ES-I3 (cell line): ENCODE measurements around the gene TMEM178A.

ENCODE experiments used
- H3K36me3 ChIP-seq: 2 replicates; pipeline ENCODE4 v1.6.1; 2013; ENCODE audit warnings: mild to moderate bottlenecking, low read length, control low read depth, moderate library complexity; ENCODE audit not compliant: insufficient read depth
- H3K4me1 ChIP-seq: 2 replicates; pipeline ENCODE4 v1.6.1; 2013; ENCODE audit warnings: mild to moderate bottlenecking, control low read depth, low read length; ENCODE audit not compliant: insufficient read depth
- H3K9ac ChIP-seq: 2 replicates; pipeline ENCODE4 v1.6.1; 2013; ENCODE audit warnings: low read depth, mild to moderate bottlenecking, low read length, moderate library complexity
- H3K9me3 ChIP-seq: 2 replicates; pipeline ENCODE4 v1.6.1; 2013; ENCODE audit warnings: mild to moderate bottlenecking, low read length, moderate library complexity; ENCODE audit not compliant: control insufficient read depth, insufficient read depth

TMEM178A gene

DNA sequence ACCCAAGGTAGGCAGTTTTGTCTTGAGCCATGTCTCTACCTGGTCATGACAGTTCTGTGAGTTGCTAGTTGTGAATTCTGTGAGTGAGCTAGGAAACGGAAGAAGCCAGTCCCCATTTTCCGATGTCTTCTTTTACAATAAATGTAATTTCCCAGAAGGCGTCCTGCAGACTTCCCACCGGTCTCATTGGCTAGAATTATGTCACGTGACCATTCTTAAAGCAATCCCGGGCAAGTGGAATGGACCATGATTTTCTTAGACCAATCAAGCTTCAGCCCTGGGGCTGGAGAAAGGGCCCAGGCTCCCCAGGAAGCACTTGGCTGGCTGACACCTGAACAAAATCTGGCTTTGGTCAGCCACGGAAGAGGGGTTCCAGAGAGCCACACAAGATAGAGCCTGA, 10.6 kb downstream of the TMEM178A start:
- H3K4me1 ChIP-seq, result no peaks in the 10 kb centered on the region; the same call in 1 of the 2 replicates
- no peaks in the 10 kb centered on the region for H3K36me3 ChIP-seq
- H3K9ac ChIP-seq, result no peak overlapping the region
- 0 out of 2 replicates have a peak, but pooled peaks cover 3% of the 10 kb centered on the region for H3K9me3 ChIP-seq

DNA sequence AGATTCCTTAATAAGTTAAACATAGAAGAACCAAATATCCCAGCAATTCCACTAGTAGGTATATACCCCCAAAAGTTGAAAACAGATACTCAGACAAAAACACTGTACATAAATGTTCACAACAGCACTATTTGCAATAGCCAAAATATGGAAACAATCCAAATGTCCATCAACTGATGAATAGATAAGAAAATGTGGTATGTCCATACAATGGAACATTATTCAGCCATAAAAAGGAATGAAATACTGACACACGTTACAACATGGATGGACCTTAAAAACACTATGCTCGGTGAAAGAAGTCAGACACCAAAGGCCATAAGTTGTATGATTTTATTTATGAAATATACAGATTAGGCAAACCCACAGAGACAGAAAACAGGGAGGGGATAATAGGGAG, 12.5 kb downstream of the TMEM178A start:
- no peaks in the 10 kb centered on the region for H3K36me3 ChIP-seq
- no peaks in the 10 kb centered on the region; the same call in 1 of the 2 replicates for H3K4me1 ChIP-seq
- 0 out of 2 replicates have a peak, but pooled peaks cover 3% of the 10 kb centered on the region for H3K9me3 ChIP-seq
- H3K9ac ChIP-seq, result no peak overlapping the region

DNA sequence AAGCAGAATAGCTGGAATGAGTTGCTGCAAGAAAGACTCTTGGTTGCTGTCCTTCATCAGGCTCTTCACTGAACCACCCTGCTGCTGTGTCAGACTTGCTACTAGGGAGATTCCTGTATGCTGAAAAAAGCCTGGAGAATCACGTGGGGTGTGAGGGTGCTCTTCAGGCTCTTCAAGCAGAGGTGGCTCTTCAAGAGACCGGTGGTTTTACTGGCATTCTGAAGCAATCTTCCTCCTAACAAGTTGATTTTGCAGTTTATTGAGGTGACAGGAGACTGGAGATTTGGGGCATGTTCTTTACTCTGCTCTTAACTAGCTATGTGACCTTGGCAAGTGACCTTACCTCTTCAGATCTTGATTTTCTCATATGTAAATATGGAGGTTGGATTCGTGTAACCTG, 14.1 kb downstream of the TMEM178A start:
- Histone ChIP-seq H3K36me3 (no peaks in the 10 kb centered on the region), H3K9ac (no peak overlapping the region), H3K9me3 (0 out of 2 replicates have a peak, but pooled peaks cover 3% of the 10 kb centered on the region), H3K4me1 (no peaks in the 10 kb centered on the region; the same call in 1 of the 2 replicates)

DNA sequence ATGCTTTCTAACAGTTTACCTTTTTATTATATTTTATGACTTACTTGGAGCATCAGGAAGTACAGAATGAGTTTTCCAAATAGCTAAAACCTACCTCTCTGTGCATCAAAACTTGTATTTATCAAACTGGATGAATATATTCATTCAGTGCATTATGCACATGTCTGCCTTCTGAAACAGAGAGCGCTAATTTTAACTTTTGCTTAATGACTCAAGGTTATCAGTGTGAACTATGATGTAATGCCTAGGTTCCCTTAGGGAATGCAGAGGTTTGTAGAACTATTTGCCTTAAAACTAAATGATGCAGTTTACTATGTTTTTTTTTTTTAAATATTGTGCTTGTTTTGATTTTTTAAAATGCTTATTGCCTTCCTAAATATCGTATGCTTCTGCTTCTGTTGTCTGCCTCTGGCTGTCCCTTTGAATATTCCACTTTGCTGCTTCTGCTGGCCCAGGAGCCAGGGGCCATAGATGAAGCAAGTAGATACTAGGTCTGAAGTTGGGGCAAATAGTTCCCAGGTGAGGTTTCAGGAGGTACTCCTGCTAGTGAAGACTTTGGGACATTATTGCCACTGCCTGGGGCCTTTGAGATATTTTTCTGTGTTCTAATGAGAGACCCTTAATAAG, 16.5 kb downstream of the TMEM178A start:
- Histone ChIP-seq H3K9ac (no peak overlapping the region), H3K36me3 (no peaks in the 10 kb centered on the region), H3K9me3 (0 out of 2 replicates have a peak, but pooled peaks cover 3% of the 10 kb centered on the region), H3K4me1 (no peaks in the 10 kb centered on the region; the same call in 1 of the 2 replicates)

DNA sequence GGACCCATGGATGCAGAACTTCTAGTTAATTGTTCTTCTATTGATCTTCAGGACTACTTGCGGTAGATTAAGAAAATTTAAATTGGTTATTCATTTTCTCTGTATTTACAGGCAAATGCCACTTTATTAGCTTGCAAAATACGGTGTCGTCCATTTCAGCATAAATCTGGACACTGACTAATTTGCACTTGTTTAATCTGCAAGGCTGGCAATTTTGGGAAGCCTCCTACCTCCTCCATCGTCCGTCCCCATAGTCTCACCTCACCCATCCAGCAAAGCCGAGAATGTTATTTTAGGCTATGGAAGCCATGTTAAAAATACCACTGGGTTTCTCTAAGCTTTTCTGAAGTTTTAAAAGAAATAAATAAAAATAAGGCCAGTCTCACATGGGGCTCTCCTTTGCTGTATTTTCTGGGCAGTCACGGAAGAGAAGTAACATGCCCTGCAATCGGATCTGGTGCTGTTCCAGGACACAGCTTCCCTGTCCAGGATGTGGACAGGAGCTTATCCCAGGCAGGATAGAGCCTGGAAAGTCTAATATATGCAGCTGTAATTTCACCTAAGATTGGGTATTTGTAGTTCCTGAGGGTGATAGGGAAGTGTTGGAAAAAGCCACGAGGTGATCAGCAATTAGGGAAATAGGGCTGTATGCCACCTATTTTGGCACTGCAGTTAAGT, 17.4 kb downstream of the TMEM178A start:
- no peak overlapping the region for H3K9ac ChIP-seq
- 0 out of 2 replicates have a peak, but pooled peaks cover 3% of the 10 kb centered on the region for H3K9me3 ChIP-seq
- H3K36me3 ChIP-seq, result no peaks in the 10 kb centered on the region
- H3K4me1 ChIP-seq, result no peaks in the 10 kb centered on the region; the same call in 1 of the 2 replicates

DNA sequence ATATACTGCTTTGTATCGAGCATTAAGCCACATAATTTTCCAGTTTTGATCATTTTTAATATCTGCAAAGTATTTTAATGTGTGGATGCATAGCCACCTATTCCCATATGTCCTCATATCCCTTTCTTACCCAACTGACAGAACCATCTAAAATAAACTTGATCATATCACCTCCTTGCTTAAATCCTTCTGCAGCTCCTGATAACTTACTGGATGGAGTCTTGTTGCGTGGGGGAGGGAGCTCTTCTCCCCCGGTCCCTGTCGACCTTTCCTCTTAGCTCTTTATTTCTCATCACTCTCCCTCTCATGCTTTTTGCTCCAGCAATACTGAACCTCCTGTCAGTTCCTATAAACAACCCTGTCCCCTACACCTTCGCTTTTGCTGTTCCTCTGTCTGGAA, 18.7 kb downstream of the TMEM178A start:
- H3K9ac ChIP-seq, result no peak overlapping the region
- H3K4me1 ChIP-seq, result no peaks in the 10 kb centered on the region; the same call in 1 of the 2 replicates
- H3K9me3 ChIP-seq, result no peaks in the 10 kb centered on the region
- H3K36me3 ChIP-seq, result no peaks in the 10 kb centered on the region

DNA sequence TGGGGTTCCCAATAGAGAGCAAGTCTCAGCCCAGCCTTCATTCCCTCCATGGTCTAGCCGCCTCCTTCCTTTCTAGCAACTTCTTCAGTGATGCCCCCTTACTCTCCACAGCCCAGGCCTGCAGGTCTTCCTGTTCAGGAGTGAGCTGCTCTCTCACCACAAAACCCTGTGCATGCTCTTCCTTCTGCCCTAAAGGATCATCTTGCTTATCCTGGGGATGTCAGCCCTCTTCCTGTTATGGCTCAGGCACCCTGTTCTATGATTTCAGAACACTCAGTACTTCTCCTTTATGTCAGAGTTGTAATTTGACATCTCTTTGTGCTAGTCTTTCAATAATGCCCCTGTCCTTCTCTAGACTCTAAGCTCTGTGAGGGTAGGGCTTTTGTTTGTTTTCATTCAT, 19.4 kb downstream of the TMEM178A start:
- H3K4me1 ChIP-seq, result no peaks in the 10 kb centered on the region
- no peaks in the 10 kb centered on the region for H3K36me3 ChIP-seq
- H3K9ac ChIP-seq, result no peak overlapping the region
- H3K9me3 ChIP-seq, result no peaks in the 10 kb centered on the region

DNA sequence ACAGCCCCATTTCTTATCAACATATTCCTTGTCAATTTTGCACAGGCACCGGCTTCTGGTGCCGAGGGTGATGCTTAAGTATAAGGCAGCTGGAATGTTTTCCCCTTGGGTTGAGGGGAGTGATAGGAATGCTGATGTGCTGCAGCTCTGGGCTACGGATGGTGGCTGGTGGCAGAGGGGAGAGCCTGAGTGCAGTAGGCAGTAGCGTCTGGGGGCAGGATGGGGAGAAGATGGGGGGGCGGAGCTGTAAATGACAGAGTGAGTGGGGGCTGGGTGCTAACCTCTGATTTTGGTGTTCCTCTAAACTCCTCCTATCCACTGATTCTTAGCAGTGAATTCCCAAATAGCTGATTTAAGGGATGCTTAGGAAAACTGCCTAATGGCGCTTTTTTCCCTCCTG, 20.7 kb downstream of the TMEM178A start:
- Histone ChIP-seq H3K36me3 (no peaks in the 10 kb centered on the region), H3K9ac (no peak overlapping the region), H3K4me1 (no peaks in the 10 kb centered on the region), H3K9me3 (no peaks in the 10 kb centered on the region; the same call in 1 of the 2 replicates)

DNA sequence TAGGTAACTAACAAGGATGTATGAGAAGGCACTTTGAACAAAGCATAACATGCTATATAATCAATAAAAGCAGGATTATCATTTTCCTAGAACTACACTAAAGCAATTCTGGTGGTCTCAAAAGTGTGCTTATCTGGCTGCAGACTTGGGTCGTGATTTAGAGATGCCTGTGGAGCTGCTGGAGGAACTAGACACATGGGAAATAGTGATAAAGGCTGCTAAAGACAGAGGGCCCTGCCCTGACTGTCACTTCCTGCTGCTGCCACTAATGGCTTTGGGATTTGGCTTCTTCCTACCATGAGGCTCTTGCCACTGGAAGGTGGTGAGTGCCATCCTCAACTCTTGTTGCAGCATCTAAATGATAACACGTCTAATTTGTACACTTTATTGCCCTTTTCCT, 22.5 kb downstream of the TMEM178A start:
- H3K36me3 ChIP-seq, result no peaks in the 10 kb centered on the region
- no peaks in the 10 kb centered on the region for H3K4me1 ChIP-seq
- no peaks in the 10 kb centered on the region; the same call in 1 of the 2 replicates for H3K9me3 ChIP-seq
- H3K9ac ChIP-seq, result no peak overlapping the region

DNA sequence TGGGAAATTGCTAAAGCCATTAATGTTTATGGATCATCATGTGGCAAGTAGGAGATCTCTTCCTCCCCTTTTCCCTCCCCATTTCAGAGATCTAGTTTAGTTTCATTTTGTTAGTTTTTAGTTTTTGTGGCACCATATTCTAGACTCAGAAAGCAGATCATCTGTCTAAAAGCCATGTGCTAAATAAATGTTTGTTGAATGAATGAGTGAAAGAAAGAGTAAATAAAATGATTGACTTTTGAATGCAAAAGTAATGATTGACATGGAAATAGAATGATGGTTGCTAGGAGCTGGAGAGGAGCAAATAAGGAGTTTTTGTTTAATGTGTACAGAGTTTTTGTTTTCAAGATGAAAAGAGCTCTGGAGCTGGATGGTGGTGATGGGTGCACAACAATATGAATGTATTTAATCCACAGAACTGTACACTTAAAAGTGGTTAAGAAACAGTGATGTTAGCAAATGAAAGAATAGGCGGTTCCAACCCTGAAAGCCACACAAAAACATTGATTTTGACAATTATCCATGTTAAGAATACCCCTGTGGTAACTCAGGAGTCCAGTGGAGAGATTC, 23.6 kb downstream of the TMEM178A start:
- H3K4me1 ChIP-seq, result no peaks in the 10 kb centered on the region
- H3K36me3 ChIP-seq, result no peaks in the 10 kb centered on the region
- H3K9me3 ChIP-seq, result no peaks in the 10 kb centered on the region; the same call in 1 of the 2 replicates
- no peak overlapping the region for H3K9ac ChIP-seq

DNA sequence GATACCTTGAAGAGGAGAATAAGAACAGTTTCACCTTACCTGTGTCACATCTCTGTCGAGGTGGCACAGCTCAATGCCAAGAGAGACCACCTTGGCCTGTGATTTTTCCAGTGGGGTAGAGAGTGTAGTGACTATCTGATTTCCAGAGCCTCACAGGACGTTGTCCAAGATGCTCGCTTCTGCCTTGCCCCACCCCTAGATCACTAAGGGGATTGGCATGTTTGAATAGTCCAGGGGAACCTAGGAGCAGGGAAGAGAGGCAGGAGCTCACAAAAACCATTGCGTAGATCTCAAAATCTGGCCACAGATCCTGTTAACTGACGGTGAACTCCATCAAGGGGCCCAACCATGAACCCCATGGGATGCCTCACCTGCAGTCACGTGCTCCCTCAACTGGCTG, 24.2 kb downstream of the TMEM178A start:
- no peaks in the 10 kb centered on the region for H3K36me3 ChIP-seq
- H3K9me3 ChIP-seq, result no peaks in the 10 kb centered on the region; the same call in 1 of the 2 replicates
- H3K4me1 ChIP-seq, result no peaks in the 10 kb centered on the region
- no peak overlapping the region for H3K9ac ChIP-seq

DNA sequence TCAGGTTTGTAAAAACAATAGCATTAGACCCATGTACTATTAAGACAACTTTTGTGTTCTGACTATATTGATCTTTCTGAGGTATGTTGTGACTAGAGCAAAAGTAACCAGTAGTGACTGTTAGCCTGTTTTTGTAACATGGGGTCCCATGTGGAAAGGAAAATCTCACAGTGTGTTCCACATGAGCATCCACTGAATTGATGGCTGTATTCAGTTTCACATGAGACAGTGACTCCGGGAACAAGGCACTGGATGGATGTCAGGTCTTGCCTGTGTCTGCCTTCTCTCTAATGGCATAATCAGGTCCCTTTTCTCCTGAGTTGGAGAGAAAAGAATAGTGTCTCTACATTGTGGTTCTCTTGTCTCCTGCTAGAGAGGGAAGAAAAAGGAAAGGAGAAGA, 27.5 kb downstream of the TMEM178A start:
- Histone ChIP-seq H3K36me3 (no peaks in the 10 kb centered on the region), H3K9me3 (no peaks in the 10 kb centered on the region; the same call in 1 of the 2 replicates), H3K9ac (no peak overlapping the region), H3K4me1 (no peaks in the 10 kb centered on the region)

DNA sequence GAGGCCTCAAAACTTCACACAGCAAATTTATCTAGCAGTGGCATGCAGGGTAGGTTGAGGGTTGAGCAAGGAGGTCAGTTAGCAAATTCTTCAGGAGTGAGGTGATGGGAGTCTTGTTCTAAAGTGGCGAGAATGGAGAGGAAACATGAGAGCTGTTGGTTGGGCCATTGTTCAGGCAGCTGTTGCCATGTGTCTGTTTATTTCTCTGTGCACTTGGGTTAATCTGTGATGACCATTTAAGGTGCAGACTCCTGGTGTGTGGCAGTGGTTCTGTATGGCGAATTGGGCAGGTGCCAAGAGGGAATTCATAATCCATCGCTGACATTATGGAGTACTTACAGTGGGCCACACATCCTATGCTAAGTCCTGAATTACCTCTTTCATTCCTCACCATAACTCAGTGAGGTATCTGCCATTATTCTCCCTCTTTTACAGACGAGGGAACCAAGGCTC, 30.4 kb downstream of the TMEM178A start:
- no peaks in the 10 kb centered on the region for H3K4me1 ChIP-seq

DNA sequence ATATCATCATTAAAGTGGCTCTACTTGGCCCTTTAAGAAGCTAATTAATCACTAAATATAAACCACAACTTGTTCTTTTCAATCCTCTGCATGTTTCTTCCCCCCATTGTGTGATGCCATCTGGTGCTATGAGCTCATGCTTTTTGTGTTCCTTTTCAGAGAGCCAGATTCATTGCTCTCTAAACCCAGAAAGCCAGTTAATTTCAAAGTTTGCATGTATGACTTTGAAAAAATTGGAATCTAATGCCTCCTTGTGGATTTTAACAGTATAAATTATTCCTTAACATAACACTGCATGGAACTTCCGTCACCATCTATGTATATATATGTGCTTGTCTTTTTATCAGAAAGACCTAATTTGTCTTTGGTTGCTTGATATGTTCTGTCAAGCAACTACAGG, 31.1 kb downstream of the TMEM178A start:
- Histone ChIP-seq H3K4me1 (no peaks in the 10 kb centered on the region), H3K36me3 (no peaks in the 10 kb centered on the region), H3K9ac (no peak overlapping the region), H3K9me3 (no peaks in the 10 kb centered on the region; the same call in 1 of the 2 replicates)

More for the DNA sequence above, 30.4 kb downstream of the TMEM178A start:
- H3K9me3 ChIP-seq, result no peaks in the 10 kb centered on the region; the same call in none of the 2 replicates
- no peak overlapping the region for H3K9ac ChIP-seq
- H3K36me3 ChIP-seq, result no peaks in the 10 kb centered on the region
